NCI-H510A treated with DMSO at 0.1 percent for 48 hours (cell line): ENCODE data around the gene FAM98C.

Source experiments
- DNase-seq: peaks from one replicate; lab custom pipeline; 2025; lab: John Stamatoyannopoulos, UW

The FAM98C gene

GRCh38 chr19:38457202-38457601, 54.3 kb downstream of the FAM98C start:
- no peak for DNase-seq

- DNase-seq: no peak
Measured at GRCh38 chr19:38457690-38458405, 55.0 kb downstream of the FAM98C start.
